ENCODE data around the gene UAP1L1. TPM values are rescaled to one million over a fixed set of nuclear protein-coding genes. Genes with fewer than 3 reads are reported as not detected.

The UAP1L1 gene
- polyA plus RNA-seq, 1 donor (not counting 4 experiments of a cell fraction or from before 2014, with no cell fraction given), result 2.7 TPM

- no peak for TF ChIP-seq CTCF (optimal IDR thresholded peaks at IDR 0.05 in 1 of 3, IDR thresholded peaks at IDR 0.05 in 1 of 3, conservative IDR thresholded peaks at IDR 0.05 in 1 of 3; ENCODE audit: extremely low read depth in 1 of 3, insufficient read depth in 2 of 3, low read length in 3 of 3)
- FAIRE-seq (no peak), DNase-seq (ENCODE audit: low read depth, low spot score) (no peak)
- dilution Hi-C loops (cut with MboI; ENCODE audit: extremely low pct_ligation_motif_present, low sequenced_read_pairs), result no loop called here
- Histone ChIP-seq H3K27me3 (ENCODE audit: control insufficient read depth, extremely low read depth, insufficient read depth, low read length) (no peaks in the 10 kb centered on the region), H3K4me3 (ENCODE audit: control insufficient read depth in 2 of 3, extremely low read depth in 1 of 3, insufficient read depth in 2 of 3, low read depth in 1 of 3, low read length in 3 of 3) (no peak overlapping the region), H3K36me3 (ENCODE audit: control insufficient read depth in 2 of 2, extremely low read depth in 1 of 2, insufficient read depth in 2 of 2, low read length in 2 of 2) (peaks cover 30 to 42% of the 10 kb centered on the region in 2 experiments), H3K4me1 (ENCODE audit: control insufficient read depth, extremely low read depth, insufficient read depth, low read length) (no peaks in the 10 kb centered on the region), H3K27ac (ENCODE audit: control insufficient read depth, insufficient read depth, low read length) (no peak overlapping the region), H2AFZ (ENCODE audit: control insufficient read depth, low read length) (no peak overlapping the region), H4K20me1 (ENCODE audit: control insufficient read depth, extremely low read depth, insufficient read depth, low read length) (no peaks in the 10 kb centered on the region), H3K9me3 (ENCODE audit: control insufficient read depth, low read depth, low read length) (peaks cover 12% of the 10 kb centered on the region), H3K4me2 (ENCODE audit: control insufficient read depth, extremely low read depth, insufficient read depth, low read depth, low read length) (no peak overlapping the region), H3K79me2 (ENCODE audit: control insufficient read depth, insufficient read depth, low read length) (peaks cover 2% of the 10 kb centered on the region), H3K9me1 (ENCODE audit: control insufficient read depth, extremely low read depth, insufficient read depth, low read length) (no peaks in the 10 kb centered on the region), H3K9ac (ENCODE audit: control insufficient read depth, extremely low read depth, insufficient read depth, low read length) (no peak overlapping the region)
Measured at GRCh38 chr9:137097761-137098462, 20.6 kb downstream of the UAP1L1 start.

- Histone ChIP-seq H2AFZ (ENCODE audit: control insufficient read depth, low read length) (no peak overlapping the region), H3K9ac (ENCODE audit: control insufficient read depth, extremely low read depth, insufficient read depth, low read length) (no peak overlapping the region), H3K4me3 (ENCODE audit: control insufficient read depth in 2 of 3, extremely low read depth in 1 of 3, insufficient read depth in 2 of 3, low read depth in 1 of 3, low read length in 3 of 3) (no peak overlapping the region), H4K20me1 (ENCODE audit: control insufficient read depth, extremely low read depth, insufficient read depth, low read length) (no peaks in the 10 kb centered on the region), H3K27ac (ENCODE audit: control insufficient read depth, insufficient read depth, low read length) (no peak overlapping the region), H3K36me3 (ENCODE audit: control insufficient read depth in 2 of 2, extremely low read depth in 1 of 2, insufficient read depth in 2 of 2, low read length in 2 of 2) (peaks cover 34 to 53% of the 10 kb centered on the region in 2 experiments), H3K4me1 (ENCODE audit: control insufficient read depth, extremely low read depth, insufficient read depth, low read length) (no peaks in the 10 kb centered on the region), H3K27me3 (ENCODE audit: control insufficient read depth, extremely low read depth, insufficient read depth, low read length) (no peaks in the 10 kb centered on the region), H3K9me3 (ENCODE audit: control insufficient read depth, low read depth, low read length) (peaks cover 17% of the 10 kb centered on the region), H3K79me2 (ENCODE audit: control insufficient read depth, insufficient read depth, low read length) (peaks cover 4% of the 10 kb centered on the region), H3K4me2 (ENCODE audit: control insufficient read depth, extremely low read depth, insufficient read depth, low read depth, low read length) (no peak overlapping the region), H3K9me1 (ENCODE audit: control insufficient read depth, extremely low read depth, insufficient read depth, low read length) (no peaks in the 10 kb centered on the region)
- TF ChIP-seq CTCF (optimal IDR thresholded peaks at IDR 0.05 in 1 of 3, IDR thresholded peaks at IDR 0.05 in 1 of 3, conservative IDR thresholded peaks at IDR 0.05 in 1 of 3; ENCODE audit: extremely low read depth in 1 of 3, insufficient read depth in 2 of 3, low read length in 3 of 3) (no peak), EZH2 (IDR thresholded peaks at IDR 0.05; ENCODE audit: low read length) (no peak)
- dilution Hi-C loops (cut with MboI; ENCODE audit: extremely low pct_ligation_motif_present, low sequenced_read_pairs), result no loop called here
- no peak for FAIRE-seq
- DNase-seq (ENCODE audit: low read depth, low spot score), result no peak
Measured at GRCh38 chr9:137099231-137099630, 21.9 kb downstream of the UAP1L1 start.

Data from keratinocyte (primary cell).